Endothelial cell of umbilical vein (primary cell): ENCODE data around the gene CHST3. TPM values are rescaled to one million over a fixed set of nuclear protein-coding genes. Genes with fewer than 3 reads are reported as not detected.

ENCODE experiments used
- BruUV-seq: library from RNA; stranded (reverse); fragments of 400-500 nt; replicated peaks from 2 replicates; lab custom pipeline; 2021; lab: Mats Ljungman, UMichigan
- CTCF ChIA-PET: fragments of 300-600, 350-600 bp; sonication (Branson Sonifier 250); formaldehyde crosslinking; loops from one replicate; lab custom pipeline; 2021; ENCODE audit warnings: antibody characterized with exemption, inconsistent platforms; lab: Charles Lee
- POLR2A ChIA-PET: fragments of 300-600, 350-600 bp; sonication (Branson Sonifier 250); formaldehyde crosslinking; loops from one replicate; lab custom pipeline; 2021; ENCODE audit warnings: antibody characterized with exemption, inconsistent platforms; lab: Charles Lee
- DNase-seq: peaks from one replicate; pipeline ENCODE4 v3.0.0-alpha.2; 2011; ENCODE audit warnings: low read depth, low spot score
- FAIRE-seq: peaks from 2 replicates; lab custom pipeline; 2011; peaks lifted over from hg19 to GRCh38; lab: Jason Lieb, UNC
- H2AFZ ChIP-seq: 2 replicates; pipeline ENCODE4 v1.6.0; 2012; ENCODE audit warnings: low read depth, low read length, control low read depth, inconsistent platforms
- H3K27ac ChIP-seq: 2 replicates; pipeline ENCODE4 v1.5.1; 2011; ENCODE audit warnings: low read depth, mild to moderate bottlenecking, control low read depth, low read length, moderate library complexity; ENCODE audit not compliant: insufficient read depth
- H3K27me3 ChIP-seq, 2 experiments: 2 replicates each; pipeline versions ENCODE4 v1.6.0 to v1.6.1; 2011; ENCODE audit warnings: low read length in 2 of 2, mixed read lengths in 1 of 2; ENCODE audit not compliant: control insufficient read depth in 2 of 2, insufficient read depth in 2 of 2
- H3K36me3 ChIP-seq, 2 experiments: 2 replicates in 1 of 2; 3 replicates in 1 of 2; pipeline ENCODE4 v1.5.1; 2011; ENCODE audit warnings: low read length in 2 of 2, mild to moderate bottlenecking in 1 of 2, moderate library complexity in 1 of 2; ENCODE audit not compliant: control insufficient read depth in 2 of 2, insufficient read depth in 2 of 2; ENCODE audit errors: extremely low read depth in 1 of 2
- H3K4me1 ChIP-seq: 3 replicates; pipeline ENCODE4 v1.5.1; 2011; ENCODE audit warnings: mild to moderate bottlenecking, low read length; ENCODE audit not compliant: control insufficient read depth, insufficient read depth; ENCODE audit errors: extremely low read depth
- H3K4me2 ChIP-seq: 2 replicates; pipeline ENCODE4 v1.6.1; 2011; ENCODE audit warnings: low read length, control low read depth, mixed read lengths; ENCODE audit not compliant: insufficient read depth
- H3K4me3 ChIP-seq, 3 experiments: fragments of 200-600 bp in 1 of 3; sonication (generic), shearing (Covaris generic) in 1 of 3; replicated peaks in 1 of 3; 2 replicates each; pipeline ENCODE4 v1.5.1; 2011 to 2016; ENCODE audit warnings: control low read depth in 3 of 3, low read length in 3 of 3, mild to moderate bottlenecking in 2 of 3, inconsistent platforms in 1 of 3, low read depth in 1 of 3, moderate library complexity in 1 of 3; ENCODE audit not compliant: insufficient read depth in 1 of 3
- H3K79me2 ChIP-seq: 2 replicates; pipeline ENCODE4 v1.6.0; 2012; ENCODE audit warnings: low read length, inconsistent platforms; ENCODE audit not compliant: control insufficient read depth, insufficient read depth
- H3K9ac ChIP-seq: replicated peaks from 2 replicates; pipeline ENCODE3; 2011; ENCODE audit warnings: low read length, control low read depth; ENCODE audit not compliant: insufficient read depth; ENCODE audit errors: extremely low read depth
- H3K9me1 ChIP-seq: replicated peaks from 3 replicates; pipeline ENCODE4 v1.6.0; 2011; ENCODE audit warnings: mild to moderate bottlenecking, low read length; ENCODE audit not compliant: control insufficient read depth, insufficient read depth; ENCODE audit errors: extremely low read depth
- H3K9me3 ChIP-seq: replicated peaks from 2 replicates; pipeline ENCODE4 v1.5.1; 2012; ENCODE audit warnings: low read length, inconsistent platforms; ENCODE audit not compliant: control insufficient read depth, insufficient read depth
- H4K20me1 ChIP-seq: replicated peaks from 2 replicates; pipeline ENCODE3; 2011; ENCODE audit warnings: mild to moderate bottlenecking, low read length; ENCODE audit not compliant: control insufficient read depth, insufficient read depth; ENCODE audit errors: extremely low read depth
- CTCF ChIP-seq, 2 donors: IDR thresholded peaks; 1 replicate in 1 of 2; 2 replicates in 1 of 2; pipeline ENCODE4 v1.5.1; 2011; ENCODE audit warnings: low read length in 2 of 2, mild to moderate bottlenecking in 2 of 2, moderate library complexity in 2 of 2, control low read depth in 1 of 2, inconsistent platforms in 1 of 2, low read depth in 1 of 2; ENCODE audit not compliant: insufficient read depth in 1 of 2; ENCODE audit errors: extremely low read depth in 1 of 2
- EZH2 ChIP-seq: IDR thresholded peaks from 2 replicates; pipeline ENCODE4 v1.6.1; 2012; ENCODE audit warnings: borderline replicate concordance, low read depth, mild to moderate bottlenecking, moderate library complexity, low read length, inconsistent platforms; ENCODE audit not compliant: severe bottlenecking
- FOS ChIP-seq: IDR thresholded peaks from 2 replicates; pipeline ENCODE4 v1.6.1; 2011; ENCODE audit warnings: mild to moderate bottlenecking, low read length, moderate library complexity, borderline replicate concordance; ENCODE audit not compliant: insufficient read depth
- GATA2 ChIP-seq: IDR thresholded peaks from 2 replicates; pipeline ENCODE4 v1.7.0; 2011; ENCODE audit warnings: low read depth, mild to moderate bottlenecking, moderate library complexity, mixed read lengths, low read length; ENCODE audit not compliant: insufficient read length, insufficient read depth
- JUN ChIP-seq: IDR thresholded peaks from 2 replicates; pipeline ENCODE4 v1.6.1; 2011; ENCODE audit warnings: borderline replicate concordance, low read depth; ENCODE audit not compliant: insufficient read length, insufficient read depth
- MAX ChIP-seq: IDR thresholded peaks from 2 replicates; pipeline ENCODE4 v1.6.1; 2011; ENCODE audit not compliant: insufficient read depth, insufficient read length
- MYC ChIP-seq: IDR thresholded peaks from one replicate; pipeline ENCODE4 v1.6.1; 2011; ENCODE audit warnings: mild to moderate bottlenecking, low read depth, low read length
- POLR2A ChIP-seq: IDR thresholded peaks from 2 replicates; pipeline ENCODE4 v1.6.1; 2012; ENCODE audit warnings: low read depth, mild to moderate bottlenecking, control low read depth, low read length
- POLR2AphosphoS5 ChIP-seq: IDR thresholded peaks from 2 replicates; pipeline ENCODE4 v1.6.1; 2012; ENCODE audit warnings: low read depth, mild to moderate bottlenecking, control low read depth, low read length, moderate library complexity; ENCODE audit not compliant: insufficient read depth
- dilution Hi-C: fragments of 300-500 bp; cut with MboI; formaldehyde crosslinking; loops from one replicate; pipeline ENCODE4 v1.15.0; 2019; ENCODE audit warnings: low sequenced_read_pairs; ENCODE audit not compliant: extremely low pct_ligation_motif_present
- intact Hi-C: fragments of 100-400 bp; cut with micrococcal nuclease; formaldehyde crosslinking; loops from one replicate; pipeline ENCODE4 v1.10.0; 2022
- polyA plus RNA-seq, 4 experiments: library from polyadenylated mRNA; depleted of rRNA in 3 of 4; stranded (reverse) in 3 of 4; unstranded in 1 of 4; fragments of >200 nt; gene quantifications; 2 replicates each; pipeline versions ENCODE4 v1.2.1 to v1.2.3, GENCODE V29; 2011 to 2012; ENCODE audit warnings: missing spikeins in 1 of 4
- total RNA-seq: library from RNA; stranded (reverse); gene quantifications from 2 replicates; pipeline ENCODE4 v1.2.3, GENCODE V29; 2021

CHST3 gene
- total and polyA plus RNA-seq, 2 donors (not counting 3 experiments of a cell fraction or from before 2014, with no cell fraction given): 5.5 to 11.5 TPM

- no peaks in the 10 kb centered on the region for H3K27me3 ChIP-seq
Measured at GRCh38 chr10:72000073-72001032, 36.2 kb downstream of the CHST3 start.

More at GRCh38 chr10:72000073-72001032, 36.2 kb downstream of the CHST3 start:
- no TSS peak for BruUV-seq
- no peak overlapping the region for H3K27ac ChIP-seq
- no peak overlapping the region for H3K4me2 ChIP-seq
- no peak for TF ChIP-seq GATA2
- TF ChIP-seq EZH2: no peak
- TF ChIP-seq MAX: no peak
- no peak for TF ChIP-seq JUN
- no peak for TF ChIP-seq CTCF (IDR thresholded peaks at IDR 0.05; ENCODE audit: extremely low read depth in 1 of 2, insufficient read depth in 1 of 2, low read depth in 1 of 2, low read length in 2 of 2)
- no peak for TF ChIP-seq FOS
- TF ChIP-seq MYC: no peak
- TF ChIP-seq POLR2A: no peak
- TF ChIP-seq POLR2AphosphoS5: no peak
- H3K79me2 ChIP-seq: peaks cover 2% of the 10 kb centered on the region
- H3K9me3 ChIP-seq: no peaks in the 10 kb centered on the region
- H3K4me3 ChIP-seq: no peak overlapping the region
- dilution Hi-C loops (no loop called here), intact Hi-C loops (no loop called here)
- no peaks in the 10 kb centered on the region for H4K20me1 ChIP-seq
- no peaks in the 10 kb centered on the region for H3K36me3 ChIP-seq
- H3K9ac ChIP-seq: no peak overlapping the region
- no peak for FAIRE-seq
- H3K4me1 ChIP-seq: peaks cover 12% of the 10 kb centered on the region
- CTCF ChIA-PET: interaction anchor here (1.5 to 2.3 kb wide), 3 partner anchors 12 to 104 kb away, joined by 4 to 16 read pairs (median 8); no protein-coding TSS in a partner anchor
- no peaks in the 10 kb centered on the region for H3K9me1 ChIP-seq
- no peak overlapping the region for H2AFZ ChIP-seq
- DNase-seq: no peak
- POLR2A ChIA-PET: no interaction called here
